Measurements from ENCODE around the gene COPZ2.

DNA sequence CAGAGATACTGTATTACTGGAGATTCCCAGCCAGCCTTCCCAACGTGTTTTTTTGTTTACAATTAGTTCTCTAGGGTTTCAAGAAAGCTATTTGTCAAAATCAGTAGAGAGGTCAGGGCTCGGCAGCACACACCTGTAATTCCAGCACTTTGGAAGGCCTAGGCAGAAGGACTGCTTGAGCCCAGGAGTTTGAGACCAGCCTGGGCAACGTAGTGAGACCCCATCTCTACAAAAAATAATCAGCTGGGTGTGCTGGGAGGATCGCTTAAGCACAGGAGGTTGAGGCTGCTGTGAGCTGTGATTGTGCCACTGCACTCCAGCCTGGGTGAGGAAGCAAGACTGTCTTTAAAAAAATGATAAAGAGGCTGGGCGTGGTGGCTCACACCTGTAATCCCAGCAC lies 44.3 kb upstream of the COPZ2 start:
- TF ChIP-seq CTCF (IDR thresholded peaks at IDR 0.05): no peak
- TF ChIP-seq POLR2A (IDR thresholded peaks at IDR 0.05; ENCODE audit: low read depth): no peak
- TF ChIP-seq EP300 (IDR thresholded peaks at IDR 0.05): no peak
